NCI-H2107 (cell line): ENCODE measurements around the gene CCDC169.

Experiments
- DNase-seq: peaks from one replicate; lab custom pipeline; 2025; lab: John Stamatoyannopoulos, UW

Gene CCDC169

GRCh38 chr13:36242761-36243160, 54.9 kb downstream of the CCDC169 start:
- no peak for DNase-seq

GRCh38 chr13:36231236-36231635, 66.4 kb downstream of the CCDC169 start:
- no peak for DNase-seq

GRCh38 chr13:36224730-36225129, 72.9 kb downstream of the CCDC169 start:
- DNase-seq, result no peak

- DNase-seq, result no peak
Measured at GRCh38 chr13:36219883-36220282, 77.7 kb downstream of the CCDC169 start.

GRCh38 chr13:36217456-36217855, 80.2 kb downstream of the CCDC169 start:
- no peak for DNase-seq

- DNase-seq, result no peak
Measured at GRCh38 chr13:36214163-36214921, 83.3 kb downstream of the CCDC169 start, which contains the start of gene SOHLH2. TSS of gene SOHLH2 (minus strand) at chr13:36214556. CDS start at chr13:36214526, 30 bp downstream.

GRCh38 chr13:36212789-36213188, 84.8 kb downstream of the CCDC169 start:
- DNase-seq, result no peak

- DNase-seq, result no peak
Measured at GRCh38 chr13:36211567-36211966, 86.0 kb downstream of the CCDC169 start.

- no peak for DNase-seq
Measured at GRCh38 chr13:36210738-36211137, 86.9 kb downstream of the CCDC169 start.

- DNase-seq, result no peak
Measured at GRCh38 chr13:36207672-36208071, 89.9 kb downstream of the CCDC169 start.

GRCh38 chr13:36193151-36193855, 104.3 kb downstream of the CCDC169 start:
- DNase-seq, result no peak

GRCh38 chr13:36192166-36192565, 105.4 kb downstream of the CCDC169 start:
- DNase-seq, result no peak

- no peak for DNase-seq
Measured at GRCh38 chr13:36190771-36191170, 106.8 kb downstream of the CCDC169 start.

GRCh38 chr13:36188441-36188840, 109.2 kb downstream of the CCDC169 start:
- no peak for DNase-seq

GRCh38 chr13:36183901-36184300, 113.7 kb downstream of the CCDC169 start:
- DNase-seq, result no peak
